A549 (cell line): ENCODE data around the gene MACROH2A2. TPM values are rescaled to one million over a fixed set of nuclear protein-coding genes. Genes with fewer than 3 reads are reported as not detected.

Experiments used
- ATAC-seq, 2 experiments: fragments of 200-7000 bp in 1 of 2; fragments of >200 bp in 1 of 2; cut with Nextera tagmentation in 1 of 2; cut with Tn5 transposase in 1 of 2; 3 replicates each; pipeline versions ENCODE4 v1.8.0 to v1.9.1; 2018 to 2020; ENCODE audit warnings: mild to moderate bottlenecking in 1 of 2, moderate library complexity in 1 of 2
- CTCF ChIA-PET: fragments of 300-600 bp; sonication (Branson Sonifier 250); formaldehyde crosslinking; extraction: SDS; loops from one replicate; lab custom pipeline; 2021; ENCODE audit warnings: antibody characterized with exemption, inconsistent platforms; lab: Yijun Ruan, JAX
- POLR2A ChIA-PET: fragments of 350-600 bp; formaldehyde crosslinking; extraction: SDS; loops from one replicate; lab custom pipeline; 2021; ENCODE audit warnings: antibody characterized with exemption, inconsistent platforms; lab: Yijun Ruan, JAX
- DNase-seq, 2 experiments: peaks; one replicate each; pipeline versions ENCODE4 v3.0.0 to v3.0.0-alpha.2; 2011 to 2016; ENCODE audit warnings: low read depth in 1 of 2, low spot score in 1 of 2
- FAIRE-seq: peaks from 2 replicates; lab custom pipeline; 2011; peaks lifted over from hg19 to GRCh38; lab: Jason Lieb, UNC
- H3K27ac ChIP-seq, 2 experiments: fragments of >200 bp; sonication (Bioruptor Twin); formaldehyde crosslinking; 3 replicates each; pipeline ENCODE4 v1.5.1; 2016 to 2017
- H3K4me1 ChIP-seq: fragments of >200 bp; sonication (Bioruptor Twin); formaldehyde crosslinking; 3 replicates; pipeline ENCODE4 v1.6.1; 2016
- H3K4me2 ChIP-seq: fragments of >200 bp; sonication (Bioruptor Twin); formaldehyde crosslinking; 3 replicates; pipeline ENCODE4 v1.6.1; 2016
- H3K4me3 ChIP-seq: fragments of >200 bp; sonication (Bioruptor Twin); formaldehyde crosslinking; 3 replicates; pipeline ENCODE4 v1.5.1; 2016
- H3K9me3 ChIP-seq: fragments of >200 bp; sonication (Bioruptor Twin); formaldehyde crosslinking; 3 replicates; pipeline ENCODE4 v1.6.1; 2016
- CHD4 ChIP-seq: fragments of 200-600 bp; sonication (generic); IDR thresholded peaks from 2 replicates; pipeline ENCODE4 v1.6.1; 2016; ENCODE audit warnings: antibody characterized with exemption, mild to moderate bottlenecking, borderline replicate concordance
- E2F6 ChIP-seq: IDR thresholded peaks from 2 replicates; pipeline ENCODE4 v1.6.1; 2012; ENCODE audit warnings: low read depth, borderline replicate concordance
- EHMT2 ChIP-seq: fragments of 200-600 bp; sonication (generic); IDR thresholded peaks from 2 replicates; pipeline ENCODE4 v1.6.1; 2016; ENCODE audit warnings: antibody characterized with exemption, low read depth, mild to moderate bottlenecking, moderate library complexity
- FOSB ChIP-seq: fragments of 250-450 bp; sonication (Bioruptor Pico); IDR thresholded peaks from 2 replicates; pipeline ENCODE4 v1.5.0; 2020; ENCODE audit warnings: mild to moderate bottlenecking, moderate library complexity
- FOXS1 ChIP-seq: fragments of 250-450 bp; sonication (Bioruptor Pico); IDR thresholded peaks from 2 replicates; pipeline ENCODE4 v1.5.0; 2020; ENCODE audit warnings: mild to moderate bottlenecking, moderate library complexity
- HDAC2 ChIP-seq: fragments of 200-600 bp; sonication (generic); IDR thresholded peaks from 2 replicates; pipeline ENCODE4 v1.6.1; 2016
- HMGXB4 ChIP-seq: fragments of 250-450 bp; sonication (Bioruptor Pico); IDR thresholded peaks from 2 replicates; pipeline ENCODE4 v1.5.0; 2021; ENCODE audit warnings: mild to moderate bottlenecking, moderate library complexity, borderline replicate concordance
- HOXB13 ChIP-seq: fragments of 250-450 bp; sonication (Bioruptor Pico); IDR thresholded peaks from 2 replicates; pipeline ENCODE4 v1.5.0; 2020; ENCODE audit warnings: low read depth, mild to moderate bottlenecking, moderate library complexity
- HOXB5 ChIP-seq: fragments of 250-450 bp; sonication (Bioruptor Pico); IDR thresholded peaks from 2 replicates; pipeline ENCODE4 v1.5.0; 2020; ENCODE audit warnings: mild to moderate bottlenecking, moderate library complexity
- JUN ChIP-seq, 2 experiments: fragments of >200 bp; sonication (Bioruptor Twin); formaldehyde crosslinking; IDR thresholded peaks; 2 replicates in 1 of 2; 3 replicates in 1 of 2; pipeline ENCODE4 v1.6.1; 2016 to 2017
- JUNB ChIP-seq: fragments of >200 bp; sonication (Bioruptor Twin); formaldehyde crosslinking; IDR thresholded peaks from 2 replicates; pipeline ENCODE4 v1.6.1; 2016
- RAD21 ChIP-seq, 2 experiments: fragments of >200 bp in 1 of 2; sonication (Bioruptor Twin) in 1 of 2; formaldehyde crosslinking in 1 of 2; IDR thresholded peaks in 1 of 2; conservative IDR thresholded peaks in 1 of 2; 2 replicates in 1 of 2; 3 replicates in 1 of 2; pipeline ENCODE4 v1.6.1; 2012 to 2018; ENCODE audit warnings: inconsistent platforms in 1 of 2
- SMC3 ChIP-seq: fragments of >200 bp; sonication (Bioruptor Twin); formaldehyde crosslinking; IDR thresholded peaks from 3 replicates; pipeline ENCODE4 v1.6.1; 2018; ENCODE audit warnings: inconsistent platforms
- ZFP36 ChIP-seq: fragments of 450-650 bp; IDR thresholded peaks from 2 replicates; pipeline ENCODE4 v1.6.1; 2014; ENCODE audit warnings: borderline replicate concordance; ENCODE audit not compliant: partially characterized antibody
- ZNF302 ChIP-seq: fragments of 250-450 bp; sonication (Bioruptor Pico); IDR thresholded peaks from 2 replicates; pipeline ENCODE4 v1.9.0; 2021; ENCODE audit warnings: inconsistent platforms, mild to moderate bottlenecking, moderate library complexity
- ZSCAN20 ChIP-seq: fragments of 250-450 bp; sonication (Bioruptor Pico); IDR thresholded peaks from 2 replicates; pipeline ENCODE4 v1.8.0; 2022; ENCODE audit warnings: mild to moderate bottlenecking, moderate library complexity
- WGBS: methylation state at CpG from one replicate; pipeline ENCODE4 v1.1.6; 2017; ENCODE audit errors: missing lambda C conversion rate; 5-methylcytosine and 5-hydroxymethylcytosine counted together
- polyA plus RNA-seq, 4 experiments: library from polyadenylated mRNA; depleted of rRNA in 3 of 4; stranded (reverse); fragments of >200 nt; fragmentation: RNase III in 1 of 4; extraction: RNeasy Plus Mini Kit Qiagen cat#74134 plus additional on column Dnase treatment in 1 of 4; gene quantifications; 2 replicates in 3 of 4; 3 replicates in 1 of 4; pipeline ENCODE4 v1.2.3, GENCODE V29; 2011 to 2017
- TF ChIP-seq, protein P1 (sequence below): fragments of 150-350 bp; IDR thresholded peaks from 2 replicates; pipeline ENCODE4 v1.6.1; 2014; ENCODE audit warnings: low read depth, mild to moderate bottlenecking, low read length
- TF ChIP-seq, protein P2 (sequence below): fragments of >200 bp; sonication (Bioruptor Twin); formaldehyde crosslinking; IDR thresholded peaks from 3 replicates; pipeline ENCODE4 v1.6.1; 2016
- TF ChIP-seq, protein P3 (sequence below): fragments of 250-450 bp; sonication (Bioruptor Pico); IDR thresholded peaks from 2 replicates; pipeline ENCODE4 v1.5.0; 2020; ENCODE audit warnings: low read depth, mild to moderate bottlenecking, moderate library complexity

MACROH2A2 gene
- polyA plus RNA-seq, 2 of the 4 experiments (the other 2 are of a cell fraction), result 22.2 to 29.6 TPM

GRCh38 chr10:70120417-70120816, 67.8 kb downstream of the MACROH2A2 start:
- Histone ChIP-seq H3K9me3 (no peaks in the 10 kb centered on the region), H3K27ac (no peak overlapping the region), H3K4me1 (no peaks in the 10 kb centered on the region; the same call in 2 of the 3 replicates), H3K4me2 (no peak overlapping the region), H3K4me3 (no peak overlapping the region)
- FAIRE-seq, result no peak
- no peak for DNase-seq
- POLR2A ChIA-PET, result no interaction called here
- TF ChIP-seq JUNB (no peak), FOXS1 (CRISPR knock-in tag) (no peak), HOXB13 (no peak), JUN (IDR thresholded peaks at IDR 0.05) (no peak), E2F6 (no peak), CHD4 (no peak), EHMT2 (no peak), HOXB5 (CRISPR knock-in tag) (no peak), ZNF302 (CRISPR knock-in tag) (no peak)
- CTCF ChIA-PET, result interaction anchor here (2.8 to 14.0 kb wide), 3 partner anchors 10 to 21 kb away, joined by 8 to 244 read pairs (median 228); partner anchors contain the start of gene TYSND1
- no peak for ATAC-seq
- 94% methylated on average over 6 of the region's 6 CpGs for WGBS

GRCh38 chr10:70121281-70121949, 68.8 kb downstream of the MACROH2A2 start:
- 90% methylated on average over 11 of the region's 11 CpGs for WGBS
- POLR2A ChIA-PET, result no interaction called here
- Histone ChIP-seq H3K9me3 (no peaks in the 10 kb centered on the region), H3K27ac (no peak overlapping the region), H3K4me1 (no peaks in the 10 kb centered on the region; the same call in 2 of the 3 replicates), H3K4me3 (no peak overlapping the region), H3K4me2 (no peak overlapping the region)
- TF ChIP-seq EHMT2, result no peak
- TF ChIP-seq HMGXB4, result no peak
- TF ChIP-seq SMC3, result no peak
- TF ChIP-seq, protein P1, sequence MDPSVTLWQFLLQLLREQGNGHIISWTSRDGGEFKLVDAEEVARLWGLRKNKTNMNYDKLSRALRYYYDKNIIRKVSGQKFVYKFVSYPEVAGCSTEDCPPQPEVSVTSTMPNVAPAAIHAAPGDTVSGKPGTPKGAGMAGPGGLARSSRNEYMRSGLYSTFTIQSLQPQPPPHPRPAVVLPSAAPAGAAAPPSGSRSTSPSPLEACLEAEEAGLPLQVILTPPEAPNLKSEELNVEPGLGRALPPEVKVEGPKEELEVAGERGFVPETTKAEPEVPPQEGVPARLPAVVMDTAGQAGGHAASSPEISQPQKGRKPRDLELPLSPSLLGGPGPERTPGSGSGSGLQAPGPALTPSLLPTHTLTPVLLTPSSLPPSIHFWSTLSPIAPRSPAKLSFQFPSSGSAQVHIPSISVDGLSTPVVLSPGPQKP, result no peak
- no peak for TF ChIP-seq ZFP36
- TF ChIP-seq FOSB (CRISPR knock-in tag), result no peak
- TF ChIP-seq HDAC2, result no peak
- TF ChIP-seq RAD21 (conservative IDR thresholded peaks at IDR 0.05 in 1 of 2, IDR thresholded peaks at IDR 0.05 in 1 of 2), result no peak
- TF ChIP-seq, protein P2, sequence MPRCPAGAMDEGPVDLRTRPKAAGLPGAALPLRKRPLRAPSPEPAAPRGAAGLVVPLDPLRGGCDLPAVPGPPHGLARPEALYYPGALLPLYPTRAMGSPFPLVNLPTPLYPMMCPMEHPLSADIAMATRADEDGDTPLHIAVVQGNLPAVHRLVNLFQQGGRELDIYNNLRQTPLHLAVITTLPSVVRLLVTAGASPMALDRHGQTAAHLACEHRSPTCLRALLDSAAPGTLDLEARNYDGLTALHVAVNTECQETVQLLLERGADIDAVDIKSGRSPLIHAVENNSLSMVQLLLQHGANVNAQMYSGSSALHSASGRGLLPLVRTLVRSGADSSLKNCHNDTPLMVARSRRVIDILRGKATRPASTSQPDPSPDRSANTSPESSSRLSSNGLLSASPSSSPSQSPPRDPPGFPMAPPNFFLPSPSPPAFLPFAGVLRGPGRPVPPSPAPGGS, result no peak
- FAIRE-seq (no peak), DNase-seq (no peak), ATAC-seq (no peak)
- CTCF ChIA-PET, result interaction anchor here (12.1 to 14.0 kb wide), 2 partner anchors 20 kb away, joined by 228 to 244 read pairs; partner anchors contain the start of gene TYSND1

- Histone ChIP-seq H3K4me1 (no peaks in the 10 kb centered on the region; the same call in 2 of the 3 replicates), H3K4me3 (no peak overlapping the region), H3K27ac (no peak overlapping the region), H3K4me2 (no peak overlapping the region), H3K9me3 (no peaks in the 10 kb centered on the region)
- ATAC-seq (no peak), FAIRE-seq (no peak), DNase-seq (no peak)
- ChIA-PET CTCF (interaction anchor here (1.3 to 14.0 kb wide), 5 partner anchors 8 to 164 kb away, joined by 4 to 244 read pairs (median 5); partner anchors contain the start of genes AIFM2 and TYSND1), POLR2A (interaction anchor here (1.2 kb wide), 1 partner anchor 24 kb away, joined by 6 read pairs; the partner anchor contains the start of gene TYSND1)
- 97% methylated on average over 5 of the region's 5 CpGs for WGBS
- TF ChIP-seq, protein P3, sequence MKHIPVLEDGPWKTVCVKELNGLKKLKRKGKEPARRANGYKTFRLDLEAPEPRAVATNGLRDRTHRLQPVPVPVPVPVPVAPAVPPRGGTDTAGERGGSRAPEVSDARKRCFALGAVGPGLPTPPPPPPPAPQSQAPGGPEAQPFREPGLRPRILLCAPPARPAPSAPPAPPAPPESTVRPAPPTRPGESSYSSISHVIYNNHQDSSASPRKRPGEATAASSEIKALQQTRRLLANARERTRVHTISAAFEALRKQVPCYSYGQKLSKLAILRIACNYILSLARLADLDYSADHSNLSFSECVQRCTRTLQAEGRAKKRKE (CRISPR knock-in tag), result no peak
- no peak for TF ChIP-seq SMC3
- TF ChIP-seq E2F6, result no peak
- TF ChIP-seq ZSCAN20 (CRISPR knock-in tag), result no peak
- no peak for TF ChIP-seq CHD4
- no peak for TF ChIP-seq ZFP36
- TF ChIP-seq JUN (IDR thresholded peaks at IDR 0.05), result no peak
- TF ChIP-seq, protein P1, result no peak
Observed at GRCh38 chr10:70122742-70123141, 70.1 kb downstream of the MACROH2A2 start.
